Measurements from ENCODE around the gene UBAC2.
"Not testable (repeated sequence)": the region's sequence is repeated elsewhere in the genome, so short reads cannot be mapped to it uniquely, and the experiment has no call there.

UBAC2 gene

DNA sequence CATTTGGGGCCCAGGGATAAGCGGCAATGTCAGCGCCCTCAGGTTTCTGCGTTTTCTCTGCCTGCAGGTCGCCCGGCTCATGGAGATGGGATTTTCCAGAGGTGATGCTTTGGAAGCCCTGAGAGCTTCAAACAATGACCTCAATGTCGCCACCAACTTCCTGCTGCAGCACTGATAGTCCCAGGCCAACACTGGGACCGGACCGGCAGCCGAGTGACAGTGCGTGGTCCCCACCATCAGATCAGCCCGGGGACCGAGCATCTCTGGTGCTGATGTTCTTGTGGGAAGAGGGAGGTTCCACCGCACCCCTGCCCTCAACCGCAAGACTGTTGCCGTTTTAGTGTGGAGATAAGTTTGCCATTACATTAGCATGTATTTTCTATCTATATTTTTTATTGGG, 184.5 kb downstream of the UBAC2 start:
- TF ChIP-seq, protein P1, sequence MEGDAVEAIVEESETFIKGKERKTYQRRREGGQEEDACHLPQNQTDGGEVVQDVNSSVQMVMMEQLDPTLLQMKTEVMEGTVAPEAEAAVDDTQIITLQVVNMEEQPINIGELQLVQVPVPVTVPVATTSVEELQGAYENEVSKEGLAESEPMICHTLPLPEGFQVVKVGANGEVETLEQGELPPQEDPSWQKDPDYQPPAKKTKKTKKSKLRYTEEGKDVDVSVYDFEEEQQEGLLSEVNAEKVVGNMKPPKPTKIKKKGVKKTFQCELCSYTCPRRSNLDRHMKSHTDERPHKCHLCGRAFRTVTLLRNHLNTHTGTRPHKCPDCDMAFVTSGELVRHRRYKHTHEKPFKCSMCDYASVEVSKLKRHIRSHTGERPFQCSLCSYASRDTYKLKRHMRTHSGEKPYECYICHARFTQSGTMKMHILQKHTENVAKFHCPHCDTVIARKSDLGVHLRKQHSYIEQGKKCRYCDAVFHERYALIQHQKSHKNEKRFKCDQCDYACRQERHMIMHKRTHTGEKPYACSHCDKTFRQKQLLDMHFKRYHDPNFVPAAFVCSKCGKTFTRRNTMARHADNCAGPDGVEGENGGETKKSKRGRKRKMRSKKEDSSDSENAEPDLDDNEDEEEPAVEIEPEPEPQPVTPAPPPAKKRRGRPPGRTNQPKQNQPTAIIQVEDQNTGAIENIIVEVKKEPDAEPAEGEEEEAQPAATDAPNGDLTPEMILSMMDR (IDR thresholded peaks at IDR 0.05; ENCODE audit: control extremely low read depth, extremely low read depth, low read depth, missing control alignments), result no peak
- ChIA-PET POLR2A (no interaction called here), CTCF (interaction anchor here (1.9 to 23.0 kb wide), 3 partner anchors 24 to 52 kb away, joined by 4 to 450 read pairs (median 86); no protein-coding TSS in a partner anchor)
- DNase-seq (ENCODE audit: extremely low spot score), result no peak

DNA sequence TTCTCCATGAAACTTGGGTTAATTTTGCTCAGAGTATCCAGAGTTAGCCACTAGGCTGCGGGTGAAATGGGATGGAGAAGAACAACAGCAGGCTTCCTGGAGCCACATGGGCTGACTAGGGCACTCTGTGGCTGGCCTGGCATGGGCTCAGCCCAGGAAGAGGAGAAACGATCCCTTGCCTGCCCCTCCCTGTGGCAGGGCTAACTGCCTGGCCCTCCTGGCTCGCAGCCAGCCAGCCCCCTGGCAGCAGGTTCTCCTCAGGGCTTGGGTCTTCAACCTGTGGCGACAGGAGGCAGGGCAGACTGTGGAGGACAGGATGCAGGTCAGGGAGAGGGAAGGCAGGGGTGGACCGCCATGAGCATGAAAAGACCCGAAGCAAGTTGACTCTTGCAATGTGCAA, 185.3 kb downstream of the UBAC2 start:
- TF ChIP-seq, protein P1 (IDR thresholded peaks at IDR 0.05; ENCODE audit: control extremely low read depth, extremely low read depth, low read depth, missing control alignments), result no peak
- no peak for DNase-seq (ENCODE audit: extremely low spot score)
- CTCF ChIA-PET, result interaction anchor here (1.0 to 23.0 kb wide), 12 partner anchors 10 to 115 kb away, joined by 3 to 450 read pairs (median 20); partner anchors contain the start of gene GPR183
- POLR2A ChIA-PET, result no interaction called here

DNA sequence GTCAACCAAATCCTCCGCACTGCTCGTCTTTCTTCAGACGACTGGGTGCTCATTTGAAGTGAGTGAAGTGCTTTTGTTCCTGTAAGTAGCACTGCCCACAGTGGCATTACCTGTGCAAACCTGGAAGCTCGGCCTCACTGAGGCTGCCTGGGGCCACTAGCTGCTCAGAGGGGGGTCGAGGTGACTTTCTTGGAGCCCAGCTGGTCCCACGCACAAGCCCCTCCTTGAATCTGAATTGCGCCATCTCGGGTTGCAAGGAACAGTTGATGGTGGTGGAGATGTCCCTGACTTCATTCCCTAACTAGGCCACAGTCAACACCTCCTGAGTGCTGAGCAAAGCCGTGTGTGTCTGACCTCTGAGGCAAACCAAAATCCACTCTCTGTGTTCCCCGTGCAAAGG, 185.8 kb downstream of the UBAC2 start:
- TF ChIP-seq, protein P1 (IDR thresholded peaks at IDR 0.05; ENCODE audit: control extremely low read depth, extremely low read depth, low read depth, missing control alignments), result no peak
- no peak for DNase-seq (ENCODE audit: extremely low spot score)
- ChIA-PET POLR2A (no interaction called here), CTCF (interaction anchor here (0.8 to 23.0 kb wide), 37 partner anchors 7 to 210 kb away, joined by 3 to 450 read pairs (median 10); partner anchors contain the start of genes GPR183 and TM9SF2)

DNA sequence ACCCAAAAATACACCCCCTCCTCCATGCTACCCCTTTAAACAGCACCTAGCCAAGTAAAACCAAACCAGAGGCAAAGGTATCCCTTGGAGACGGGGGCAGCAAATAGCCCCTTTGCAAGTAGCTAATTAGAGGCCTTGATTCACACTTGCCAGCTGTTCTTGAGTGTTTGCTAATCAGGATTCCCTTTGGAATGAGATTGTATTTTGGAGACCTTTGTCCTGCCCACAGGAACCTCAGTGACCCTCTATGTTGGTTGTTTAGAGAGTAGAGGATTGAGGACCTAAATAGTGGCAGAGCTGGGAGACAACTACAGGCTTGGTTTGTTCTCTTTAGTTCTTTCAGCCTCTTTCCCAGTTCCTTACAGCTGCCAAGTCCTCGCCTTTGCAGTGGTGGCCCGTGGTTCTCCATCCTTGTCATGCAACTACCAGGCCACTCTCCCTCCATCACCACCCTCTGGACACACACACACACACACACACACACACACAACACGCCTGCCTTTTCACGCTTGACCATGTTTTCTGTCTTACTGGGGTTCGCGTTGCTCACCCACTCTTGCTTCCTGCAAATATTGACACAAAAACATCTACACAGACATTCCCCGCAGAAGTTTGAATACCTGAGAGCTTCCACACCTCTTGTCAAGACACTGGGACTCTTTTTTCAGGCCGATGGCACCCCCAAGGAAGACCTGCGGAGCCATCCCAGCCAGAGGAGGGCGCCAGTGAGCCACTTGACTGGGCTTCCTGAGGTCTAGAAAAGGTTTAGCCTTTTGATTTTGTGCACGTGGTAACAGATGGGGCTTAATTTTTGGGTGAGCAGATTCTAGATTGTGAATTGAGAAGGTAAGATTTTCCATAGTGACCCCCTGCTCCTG, 186.5 kb downstream of the UBAC2 start:
- POLR2A ChIA-PET, result interaction anchor here (0.7 kb wide), 2 partner anchors 47 to 123 kb away, joined by 3 to 4 read pairs; no protein-coding TSS in a partner anchor
- DNase-seq (ENCODE audit: extremely low spot score), result peak; percentile 84
- TF ChIP-seq, protein P1 (IDR thresholded peaks at IDR 0.05; ENCODE audit: control extremely low read depth, extremely low read depth, low read depth, missing control alignments), result peak; percentile 93
- CTCF ChIA-PET, result interaction anchor here (0.7 to 23.0 kb wide), 44 partner anchors 8 to 211 kb away, joined by 3 to 450 read pairs (median 8); partner anchors contain the start of genes GPR183 and TM9SF2

DNA sequence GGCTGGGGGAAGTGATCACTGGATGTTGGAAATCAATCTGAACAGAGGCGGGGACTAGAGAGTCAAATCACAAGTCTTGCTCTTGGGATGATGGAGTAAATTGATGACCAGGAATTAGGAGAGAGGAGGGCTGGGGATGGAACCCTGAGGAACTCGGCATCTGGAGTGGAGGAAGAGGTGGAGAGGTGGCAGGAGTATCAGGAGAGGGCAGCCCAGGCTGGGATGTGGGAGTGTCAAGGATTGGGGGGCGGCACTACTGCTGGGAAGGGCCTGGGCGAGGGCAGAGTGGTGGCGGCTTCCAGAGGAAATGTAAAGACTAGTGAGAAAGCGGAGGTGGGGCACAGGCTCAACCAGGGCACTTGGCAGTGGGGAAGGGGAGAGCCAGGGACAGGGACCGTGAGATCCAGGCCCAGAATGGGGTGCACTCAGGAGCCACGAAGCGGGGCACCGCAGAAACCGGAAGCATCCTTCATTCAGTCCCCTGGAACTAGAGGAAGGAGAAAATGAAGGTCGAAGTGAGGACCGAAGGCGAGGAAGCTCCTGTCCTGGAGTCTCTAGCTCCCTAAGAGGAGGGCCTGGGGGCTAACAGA, 187.8 kb downstream of the UBAC2 start:
- ChIA-PET POLR2A (no interaction called here), CTCF (interaction anchor here (0.8 to 23.0 kb wide), 36 partner anchors 8 to 268 kb away, joined by 3 to 450 read pairs (median 9); partner anchors contain the start of genes GPR183, TM9SF2 and UBAC2)
- DNase-seq (ENCODE audit: extremely low spot score), result no peak
- TF ChIP-seq, protein P1 (IDR thresholded peaks at IDR 0.05; ENCODE audit: control extremely low read depth, extremely low read depth, low read depth, missing control alignments), result no peak

DNA sequence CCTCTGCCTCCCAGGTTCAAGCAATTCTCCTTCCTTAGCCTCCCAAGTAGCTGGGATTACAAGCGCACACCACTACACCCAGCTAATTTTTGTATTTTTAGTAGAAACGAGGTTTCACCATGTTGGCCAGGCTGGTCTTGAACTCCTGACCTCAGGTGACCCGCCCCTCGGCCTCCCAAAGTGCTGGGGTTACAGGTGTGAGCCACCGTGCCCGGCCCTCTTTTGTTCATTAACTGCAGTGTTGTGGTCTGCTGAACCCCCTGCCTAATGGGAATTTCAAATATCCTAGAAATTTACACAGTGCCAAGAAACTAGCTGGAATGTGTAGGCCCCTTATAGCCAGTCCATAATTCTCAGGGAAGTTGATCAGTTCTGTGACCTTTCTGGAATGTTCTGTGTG, 188.4 kb downstream of the UBAC2 start:
- POLR2A ChIA-PET; DNase-seq (ENCODE audit: extremely low spot score): not testable (repeated sequence)
- CTCF ChIA-PET, result interaction anchor here (0.7 to 23.0 kb wide), 16 partner anchors 9 to 267 kb away, joined by 3 to 450 read pairs (median 14); partner anchors contain the start of genes GPR183 and TM9SF2
